LNCaP clone FGC (cell line): Measurements from ENCODE around the gene ZNF205.

Experiments
- DNase-seq: peaks from one replicate; pipeline ENCODE4 v3.0.0-alpha.2; 2011; ENCODE audit warnings: low read depth
- H3K4me3 ChIP-seq: 2 replicates; pipeline ENCODE4 v1.5.1; 2011; ENCODE audit warnings: mild to moderate bottlenecking, low read depth, low read length, control low read depth
- CTCF ChIP-seq: IDR thresholded peaks from 2 replicates; pipeline ENCODE4 v1.5.1; 2012; ENCODE audit warnings: mild to moderate bottlenecking; ENCODE audit not compliant: control insufficient read depth, insufficient read depth; ENCODE audit errors: extremely low read depth

The ZNF205 gene

DNA sequence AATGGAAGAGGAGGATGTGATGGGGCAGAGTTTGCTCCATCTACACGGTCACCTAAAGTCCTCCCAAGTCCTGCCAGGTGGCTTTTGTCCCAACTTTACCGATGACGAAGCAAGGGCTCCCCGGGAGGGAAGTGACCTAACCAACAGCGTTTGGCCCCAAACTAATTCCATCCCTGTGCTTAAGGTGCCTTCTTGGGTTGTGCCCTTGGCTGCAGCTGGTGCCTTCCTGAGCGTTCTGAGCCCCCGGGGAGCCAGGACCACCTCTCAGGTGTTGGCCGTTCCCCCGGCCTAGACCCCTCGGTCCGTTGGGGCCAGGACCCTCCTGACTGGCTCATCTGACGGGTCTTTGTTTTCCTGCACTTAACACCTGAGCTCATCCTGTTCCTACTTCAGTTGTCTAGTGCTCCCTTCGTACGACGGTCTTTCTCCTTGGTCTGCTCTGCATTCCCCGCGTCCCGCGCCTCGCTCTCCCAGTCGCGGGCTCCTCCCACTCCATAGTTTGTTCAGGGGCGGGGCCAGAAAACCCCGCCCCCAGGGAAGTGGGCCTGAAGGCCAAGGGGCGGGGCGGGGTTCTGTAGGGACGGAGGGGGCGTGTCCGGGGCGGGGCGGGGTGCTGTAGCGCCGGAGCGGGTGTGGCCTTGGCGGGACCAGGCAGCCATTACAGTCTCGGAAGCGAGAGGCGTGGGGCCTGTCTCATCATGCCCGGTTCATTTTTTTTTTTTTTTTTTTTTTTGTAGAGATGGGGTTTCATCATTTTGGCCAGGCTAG is 12.5 kb upstream of the ZNF205 start:
- peak overlapping the region; percentile 24 for H3K4me3 ChIP-seq
- peak; percentile 58 for DNase-seq
- no peak for TF ChIP-seq CTCF

GRCh38 chr16:3101018-3101840 is 11.2 kb upstream of the ZNF205 start:
- DNase-seq: no peak
- no peak overlapping the region for H3K4me3 ChIP-seq
- peak; percentile 65 for TF ChIP-seq CTCF

DNA sequence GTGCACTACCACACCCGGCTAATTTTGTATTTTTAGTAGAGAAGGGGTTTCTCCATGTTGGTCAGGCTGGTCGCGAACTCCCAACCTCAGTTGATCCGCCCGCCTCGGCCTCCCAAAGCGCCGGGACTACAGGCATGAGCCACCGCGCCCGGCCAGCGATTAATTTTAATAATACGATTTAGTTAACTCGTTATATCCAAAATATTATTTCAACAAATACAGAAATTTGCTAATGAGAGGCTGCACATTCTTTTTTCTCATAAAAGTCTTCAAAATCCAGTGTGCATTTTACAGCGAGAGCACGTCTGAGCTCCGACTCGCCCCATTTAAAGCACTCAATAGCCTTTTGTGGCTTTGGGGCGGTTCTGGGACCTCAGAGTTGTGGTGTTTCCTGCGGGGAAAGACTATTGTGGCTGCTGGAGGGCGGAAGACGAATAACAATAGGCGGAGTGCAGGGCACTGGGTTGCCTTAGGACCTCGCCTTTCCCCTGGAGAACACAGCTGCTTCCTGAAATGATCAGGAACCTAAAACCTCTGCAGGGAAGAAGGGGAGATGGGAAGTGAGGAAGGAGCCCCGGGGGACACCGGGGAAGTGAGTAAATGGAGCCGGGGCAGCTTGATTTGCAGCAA is 10.4 kb upstream of the ZNF205 start:
- TF ChIP-seq CTCF: no peak
- no peak for DNase-seq
- no peak overlapping the region for H3K4me3 ChIP-seq

DNA sequence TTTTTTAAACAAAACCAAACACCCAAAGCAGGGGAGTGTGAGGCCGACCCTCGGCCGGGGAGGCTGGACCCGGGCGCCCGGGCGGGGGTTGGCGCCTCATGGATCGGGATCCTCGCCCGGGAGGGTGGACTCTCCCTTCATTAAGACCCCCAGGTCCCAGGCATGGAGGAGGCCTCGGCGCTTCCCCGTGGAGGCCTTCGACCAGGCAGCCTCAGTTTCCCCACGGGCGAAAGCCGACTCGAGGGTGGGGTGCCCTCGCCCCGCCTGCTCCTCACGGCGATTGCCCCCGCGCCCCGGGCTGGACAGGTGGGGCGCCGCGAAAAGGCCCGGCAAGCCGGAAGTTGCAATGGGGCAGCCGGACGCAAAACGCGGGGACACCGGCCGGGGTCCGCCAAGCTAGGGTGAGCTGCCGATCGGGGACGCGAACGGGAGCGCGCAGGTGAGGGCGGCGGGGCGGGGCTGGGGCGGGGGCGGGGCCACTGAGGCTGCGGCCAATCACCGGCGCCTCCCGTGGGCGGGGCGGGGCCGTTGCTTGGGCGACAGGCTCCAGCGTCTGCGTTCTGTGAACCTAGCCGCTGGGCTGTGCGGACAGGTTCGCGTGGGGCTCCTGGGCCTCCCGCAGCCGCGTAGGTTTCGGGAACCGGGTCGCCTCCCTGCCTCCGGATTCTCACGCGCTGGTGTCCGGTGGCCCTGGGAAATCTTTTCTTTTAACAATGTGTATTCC is 6.0 kb upstream of the ZNF205 start:
- H3K4me3 ChIP-seq: peak overlapping the region; percentile 75
- DNase-seq: peak; percentile 67
- TF ChIP-seq CTCF: no peak

GRCh38 chr16:3112881-3113574 is 642 bp downstream of the ZNF205 start:
- peak overlapping the region; percentile 98 for H3K4me3 ChIP-seq
- DNase-seq: no peak
- no peak for TF ChIP-seq CTCF
